CD4-positive, alpha-beta T cell treated with Interferon alpha-2 for 1 hour (primary cell): ENCODE data around the gene AGPAT4.
A peak's percentile ranks its signal among the peaks of the same experiment; 100 is the strongest.
"Not testable (repeated sequence)": the region's sequence is repeated elsewhere in the genome, so short reads cannot be mapped to it uniquely, and the experiment has no call there.

Experiments used
- DNase-seq, 2 donors: peaks; one replicate each; pipeline ENCODE4 v3.0.0-alpha.2; 2020 to 2022

The AGPAT4 gene

GRCh38 chr6:161273752-161274487 is at the start of gene AGPAT4:
TSS of gene AGPAT4 (minus strand) at chr6:161274061. CDS start at chr6:161232213, 41,848 bp downstream.
- peak; percentile 84 to 88 for DNase-seq

- DNase-seq: no peak
These were observed 45.4 kb upstream of the AGPAT4 start for GRCh38 chr6:161319231-161319630.

- no peak for DNase-seq
These were observed 44.6 kb upstream of the AGPAT4 start for GRCh38 chr6:161318456-161318855.

GRCh38 chr6:161316531-161316930 is 42.7 kb upstream of the AGPAT4 start:
- DNase-seq: no peak

GRCh38 chr6:161315246-161315917 is 41.5 kb upstream of the AGPAT4 start:
- DNase-seq: not testable (repeated sequence)

- not testable (repeated sequence) for DNase-seq
These were observed 40.8 kb upstream of the AGPAT4 start for GRCh38 chr6:161314541-161315245.

- DNase-seq: no peak
These were observed 40.2 kb upstream of the AGPAT4 start for GRCh38 chr6:161313940-161314509.

GRCh38 chr6:161313475-161313874 is 39.6 kb upstream of the AGPAT4 start:
- DNase-seq: not testable (repeated sequence)

- DNase-seq: not testable (repeated sequence)
These were observed 35.9 kb upstream of the AGPAT4 start for GRCh38 chr6:161309774-161310173.

GRCh38 chr6:161308075-161308655 is 34.3 kb upstream of the AGPAT4 start:
- no peak for DNase-seq

GRCh38 chr6:161305860-161306259 is 32.0 kb upstream of the AGPAT4 start:
- no peak for DNase-seq

GRCh38 chr6:161303628-161304340 is 29.9 kb upstream of the AGPAT4 start:
- DNase-seq: no peak

- no peak for DNase-seq
These were observed 29.1 kb upstream of the AGPAT4 start for GRCh38 chr6:161302949-161303348.

- no peak for DNase-seq
These were observed 27.5 kb upstream of the AGPAT4 start for GRCh38 chr6:161301338-161301737.

GRCh38 chr6:161300823-161301222 is 27.0 kb upstream of the AGPAT4 start:
- no peak for DNase-seq

GRCh38 chr6:161299726-161300125 is 25.9 kb upstream of the AGPAT4 start:
- DNase-seq: no peak

- DNase-seq: no peak
These were observed 21.9 kb upstream of the AGPAT4 start for GRCh38 chr6:161295784-161296183.

- no peak for DNase-seq
These were observed 18.9 kb upstream of the AGPAT4 start for GRCh38 chr6:161292650-161293281.

GRCh38 chr6:161292145-161292544 is 18.3 kb upstream of the AGPAT4 start:
- no peak for DNase-seq

GRCh38 chr6:161290751-161291150 is 16.9 kb upstream of the AGPAT4 start:
- DNase-seq: no peak

GRCh38 chr6:161284653-161285052 is 10.8 kb upstream of the AGPAT4 start:
- DNase-seq: no peak

GRCh38 chr6:161281092-161281491 is 7.2 kb upstream of the AGPAT4 start:
- DNase-seq: no peak
